GM21367 (cell line): Measurements from ENCODE around the gene ZSCAN16.

Experiments
- ATAC-seq: cut with Tn5 transposase; IDR thresholded peaks from one replicate; pipeline ENCODE4 v1.9.1; 2021; ENCODE audit not compliant: unreplicated experiment

ZSCAN16 gene

GRCh38 chr6:28125401-28125800 is 992 bp downstream of the ZSCAN16 start:
- ATAC-seq: no peak

- no peak for ATAC-seq
Observed at GRCh38 chr6:28134015-28134414, 9.6 kb downstream of the ZSCAN16 start.

- ATAC-seq: no peak
Observed at GRCh38 chr6:28134716-28135115, 10.3 kb downstream of the ZSCAN16 start.

DNA sequence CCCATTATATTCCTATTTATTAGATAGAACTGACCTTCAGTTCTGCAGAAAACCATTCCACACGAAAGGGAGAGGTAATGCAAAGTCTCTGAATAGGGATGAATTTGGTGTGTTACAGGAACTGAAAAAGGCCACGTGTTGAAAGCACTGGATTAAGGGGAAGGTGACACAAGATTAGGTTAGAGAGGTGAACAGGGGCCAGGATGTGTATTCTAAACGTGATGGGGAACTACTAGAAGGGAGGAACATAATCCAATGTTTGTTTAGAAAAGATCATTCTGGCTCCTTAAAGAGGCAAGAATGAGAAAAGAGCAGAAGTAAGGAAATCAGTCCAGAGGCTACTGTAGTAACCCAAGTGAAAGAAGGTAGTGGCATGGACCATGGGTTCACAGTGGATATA is 11.0 kb downstream of the ZSCAN16 start:
- ATAC-seq: no peak

- peak; percentile 51 for ATAC-seq
Observed at GRCh38 chr6:28136585-28137504, 12.4 kb downstream of the ZSCAN16 start.

- ATAC-seq: no peak
Observed at GRCh38 chr6:28137505-28137981, 13.1 kb downstream of the ZSCAN16 start.

DNA sequence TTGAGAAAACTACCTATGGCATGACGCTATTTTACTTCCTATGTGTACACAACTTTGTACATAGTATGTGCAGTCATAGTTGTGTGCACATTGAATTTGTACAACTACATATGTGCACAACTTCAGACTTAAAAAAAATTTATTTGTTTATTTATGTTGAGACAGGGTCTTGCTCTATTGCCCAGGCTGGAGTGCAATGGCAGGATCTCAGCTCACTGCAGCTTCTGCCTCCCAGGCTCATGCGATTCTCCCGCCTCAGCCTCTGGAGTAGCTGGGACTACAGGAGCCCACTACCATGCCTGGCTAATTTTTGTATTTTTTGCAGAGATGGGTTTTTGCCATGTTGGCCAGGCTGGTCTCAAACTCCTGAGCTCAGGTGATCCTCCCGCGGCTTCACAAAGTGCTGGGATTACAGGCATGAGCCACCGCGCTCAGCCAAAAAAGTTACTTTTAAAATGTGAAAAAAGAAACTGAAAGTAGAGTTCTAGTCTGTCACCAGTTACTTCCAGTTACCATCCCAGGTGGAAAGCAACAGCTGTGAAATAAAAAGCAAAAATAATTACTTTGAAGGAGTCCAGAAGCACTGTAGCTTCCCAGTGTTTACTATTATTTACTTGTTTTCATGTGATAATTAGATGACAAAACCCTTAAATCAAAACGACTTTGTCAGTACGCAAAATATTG is 15.6 kb downstream of the ZSCAN16 start:
- no peak for ATAC-seq

DNA sequence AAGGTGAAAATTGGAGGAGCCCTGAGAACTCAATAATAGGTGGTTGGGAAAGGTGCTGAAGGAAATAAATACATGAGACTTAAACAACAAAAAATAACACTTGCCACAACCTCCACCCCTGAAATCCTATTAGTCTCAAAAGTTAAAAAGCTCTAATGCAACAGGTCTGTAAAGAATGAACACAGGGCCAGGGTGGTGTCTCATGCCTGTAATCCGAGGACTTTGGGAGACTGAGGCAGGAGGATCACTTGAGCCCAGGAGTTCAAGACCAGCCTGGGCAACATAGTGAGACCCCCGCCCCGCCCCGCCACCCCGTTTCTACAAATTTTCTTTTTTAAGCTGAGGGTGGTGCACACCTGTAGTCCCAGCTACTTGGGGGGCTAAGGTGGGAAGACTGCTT is 16.2 kb downstream of the ZSCAN16 start:
- ATAC-seq: no peak

- peak; percentile 82 for ATAC-seq
Observed at GRCh38 chr6:28141500-28142329, 17.3 kb downstream of the ZSCAN16 start, which contains the start of gene ZKSCAN8. TSS of gene ZKSCAN8 (plus strand) at chr6:28141883. CDS start at chr6:28148408, 6,525 bp downstream.

GRCh38 chr6:28142446-28142845 is 18.0 kb downstream of the ZSCAN16 start:
- ATAC-seq: no peak

- ATAC-seq: no peak
Observed at GRCh38 chr6:28145231-28145630, 20.8 kb downstream of the ZSCAN16 start.

GRCh38 chr6:28152531-28152930 is 28.1 kb downstream of the ZSCAN16 start:
- ATAC-seq: no peak

DNA sequence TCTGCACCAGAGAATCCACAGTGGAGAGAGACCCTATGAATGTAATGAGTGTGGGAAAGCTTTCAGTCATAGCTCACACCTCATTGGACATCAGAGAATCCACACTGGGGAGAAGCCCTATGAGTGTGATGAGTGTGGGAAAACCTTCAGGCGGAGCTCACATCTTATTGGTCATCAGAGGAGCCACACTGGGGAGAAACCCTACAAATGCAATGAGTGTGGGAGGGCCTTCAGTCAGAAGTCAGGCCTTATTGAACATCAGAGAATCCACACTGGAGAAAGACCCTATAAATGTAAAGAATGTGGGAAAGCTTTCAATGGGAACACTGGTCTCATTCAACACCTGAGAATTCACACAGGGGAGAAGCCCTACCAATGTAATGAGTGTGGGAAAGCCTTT is 29.1 kb downstream of the ZSCAN16 start:
- ATAC-seq: no peak

GRCh38 chr6:28154357-28154756 is 29.9 kb downstream of the ZSCAN16 start:
- no peak for ATAC-seq

GRCh38 chr6:28158318-28158717 is 33.9 kb downstream of the ZSCAN16 start:
- ATAC-seq: no peak

DNA sequence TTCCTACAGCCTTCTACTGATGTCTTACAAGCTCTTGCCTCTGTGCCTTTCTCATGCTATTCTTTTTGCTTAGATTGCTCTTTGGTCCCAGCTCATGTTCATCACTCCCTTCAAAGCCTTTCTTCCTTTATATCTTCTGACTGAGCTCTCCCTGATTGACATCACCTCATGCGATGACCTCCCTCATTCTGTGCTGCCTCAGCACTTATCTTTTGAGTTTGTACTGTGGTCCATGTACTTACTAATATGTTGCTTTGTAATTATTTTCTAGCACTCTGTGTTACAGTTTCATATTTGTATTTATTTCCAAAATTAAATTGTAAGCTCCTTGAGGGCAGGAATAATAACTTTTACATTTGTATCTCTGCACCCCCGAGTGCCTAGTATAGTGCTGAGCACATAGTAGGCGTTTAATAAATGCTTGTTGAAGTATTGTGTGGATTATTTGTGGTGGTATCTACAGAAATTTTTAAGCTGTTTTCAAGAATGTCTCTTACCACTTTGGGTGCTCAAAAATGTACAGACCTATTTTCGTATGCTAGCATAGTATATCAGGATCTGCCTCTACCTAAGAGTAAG is 34.7 kb downstream of the ZSCAN16 start:
- ATAC-seq: no peak

- ATAC-seq: no peak
Observed at GRCh38 chr6:28160233-28160632, 35.8 kb downstream of the ZSCAN16 start.

DNA sequence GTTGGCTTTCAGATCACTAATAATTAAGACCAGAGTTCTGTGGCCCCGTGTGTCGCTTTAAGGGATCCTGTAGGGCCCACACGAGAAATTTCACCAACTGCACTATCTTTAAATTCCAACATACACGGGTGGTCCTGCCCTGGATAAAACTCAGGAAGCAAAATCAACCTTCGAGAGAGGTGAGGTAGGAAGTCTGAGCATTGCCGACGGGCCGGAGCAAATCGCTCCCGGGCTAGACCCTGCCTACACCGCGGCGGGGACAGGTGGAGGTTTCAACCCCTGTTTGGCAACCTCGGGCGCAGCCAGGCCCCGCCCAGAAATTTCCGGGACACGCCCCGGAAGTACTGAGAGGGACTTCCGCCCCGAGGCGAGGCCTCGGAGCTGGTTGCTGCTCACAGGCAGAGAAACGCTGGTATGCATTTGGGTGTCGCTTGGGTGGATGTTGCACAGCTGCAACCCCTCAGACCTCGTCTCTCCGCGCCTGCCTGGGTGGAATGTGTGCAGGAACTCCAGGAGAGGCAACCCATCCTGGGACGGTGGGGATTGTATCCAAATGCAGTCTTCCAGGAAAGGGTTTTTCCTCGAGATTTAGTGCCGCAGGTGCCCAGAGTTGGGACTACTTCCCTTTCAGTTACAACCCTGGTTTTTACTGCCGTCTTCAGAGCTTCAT is 37.1 kb downstream of the ZSCAN16 start:
- ATAC-seq: peak; percentile 97

GRCh38 chr6:28165563-28165962 is 41.2 kb downstream of the ZSCAN16 start:
- no peak for ATAC-seq

DNA sequence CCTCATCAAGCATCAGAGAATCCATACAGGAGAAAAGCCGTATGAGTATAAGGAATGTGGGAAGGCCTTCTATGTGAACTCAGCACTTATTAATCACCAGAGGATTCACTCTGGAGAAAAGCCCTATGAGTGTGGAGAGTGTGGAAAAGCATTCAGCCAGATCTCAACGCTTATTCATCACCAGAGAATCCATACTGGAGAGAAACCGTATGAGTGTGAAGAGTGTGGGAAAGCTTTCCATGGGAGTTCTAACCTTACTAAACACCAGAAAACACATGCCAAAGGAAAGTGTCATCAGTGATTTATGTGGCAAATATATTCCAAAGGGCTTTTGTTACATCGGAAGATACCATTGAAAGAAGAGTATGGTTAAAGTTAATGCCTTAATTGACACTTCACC is 42.7 kb downstream of the ZSCAN16 start:
- no peak for ATAC-seq
